SJSA1 (cell line): ENCODE data around the gene SWT1. TPM values are rescaled to one million over a fixed set of nuclear protein-coding genes. Genes with fewer than 3 reads are reported as not detected.

Experiments used
- DNase-seq, 2 experiments: peaks; one replicate each; pipeline ENCODE4 v3.0.0-alpha.2; 2015 to 2020; ENCODE audit warnings: low spot score in 2 of 2, low read depth in 1 of 2
- H3K27ac ChIP-seq: fragments of 250-450 bp; sonication (Bioruptor Pico); 2 replicates; pipeline ENCODE4 v1.5.1; 2020; ENCODE audit warnings: mild to moderate bottlenecking, moderate library complexity
- H3K27me3 ChIP-seq: fragments of 250-450 bp; sonication (Bioruptor Pico); replicated peaks from 2 replicates; pipeline ENCODE4 v1.5.1; 2020; ENCODE audit warnings: mild to moderate bottlenecking, moderate library complexity
- H3K36me3 ChIP-seq: fragments of 250-450 bp; sonication (Bioruptor Pico); 2 replicates; pipeline ENCODE4 v1.5.1; 2020; ENCODE audit warnings: mild to moderate bottlenecking
- H3K4me1 ChIP-seq: fragments of 250-450 bp; sonication (Bioruptor Pico); replicated peaks from 2 replicates; pipeline ENCODE4 v1.6.1; 2021; ENCODE audit warnings: mild to moderate bottlenecking
- H3K4me3 ChIP-seq: fragments of 250-450 bp; sonication (Bioruptor Pico); 2 replicates; pipeline ENCODE4 v1.5.1; 2020; ENCODE audit warnings: mild to moderate bottlenecking
- H3K9me3 ChIP-seq: fragments of 250-450 bp; sonication (Bioruptor Pico); replicated peaks from 2 replicates; pipeline ENCODE4 v1.5.1; 2020; ENCODE audit warnings: mild to moderate bottlenecking
- total RNA-seq: library from RNA; depleted of rRNA; stranded (reverse); fragments of >200 nt; shearing (Covaris generic); gene quantifications from 2 replicates; pipeline ENCODE4 v1.2.3, GENCODE V29; 2014; rRNA removed

SWT1 gene
- total RNA-seq, 1 experiment from 2014 or later = 1.5 TPM

GRCh38 chr1:185341196-185341781 lies 184.3 kb downstream of the SWT1 start:
- DNase-seq = no peak
- Histone ChIP-seq H3K9me3 (no peaks in the 10 kb centered on the region), H3K4me3 (no peak overlapping the region), H3K27ac (no peak overlapping the region), H3K36me3 (no peaks in the 10 kb centered on the region), H3K27me3 (no peaks in the 10 kb centered on the region), H3K4me1 (peaks cover 5% of the 10 kb centered on the region)

Other genes with a start within 250 kb of the SWT1 start
- gene NIBAN1, start 182.7 kb upstream of the SWT1 start, total RNA-seq = 45.1 and 51.8 TPM in 2 replicates
- gene RNF2, start 111.6 kb upstream of the SWT1 start, total RNA-seq = 8.1 and 20.9 TPM in 2 replicates
- 16.1 and 22.5 TPM in 2 replicates for gene TRMT1L, start 214 bp upstream of the SWT1 start, total RNA-seq
- 89.2 and 93.9 TPM in 2 replicates for gene IVNS1ABP, start 160.1 kb downstream of the SWT1 start, total RNA-seq